ENCODE measurements around the gene ARID1A. TPM values are rescaled to one million over a fixed set of nuclear protein-coding genes. Genes with fewer than 3 reads are reported as not detected.

The ARID1A gene
- total and polyA plus RNA-seq, 2 of the 4 experiments (the other 2 are of a cell fraction), result 14.0 to 40.7 TPM

DNA sequence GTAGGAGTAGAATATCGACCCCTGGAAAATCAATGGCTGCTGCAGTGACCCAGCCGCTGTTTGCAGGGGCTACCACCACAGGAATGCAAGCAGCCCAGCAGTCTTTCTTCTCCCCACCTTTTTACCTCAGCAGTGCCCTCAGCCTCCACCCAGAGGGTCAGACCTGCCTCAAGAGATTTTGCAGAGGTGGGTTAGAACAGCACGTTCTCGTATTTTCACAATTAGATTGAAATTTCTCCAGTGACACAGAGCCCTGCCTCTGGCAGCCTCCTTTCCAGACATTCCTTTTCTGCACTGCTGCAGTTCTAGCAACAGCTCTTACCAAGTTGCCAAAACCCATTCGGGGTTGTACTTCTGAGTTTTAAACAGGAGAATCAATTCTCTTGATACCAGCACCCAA, 53.6 kb downstream of the ARID1A start:
- no peak overlapping the region for H3K14ac ChIP-seq (replicated peaks; ENCODE audit: low read depth, low read length)
- BruUV-seq (replicated peaks), result no TSS peak
- H4K91ac ChIP-seq (ENCODE audit: insufficient read depth, low read depth, low read length), result no peak overlapping the region
- H2AFZ ChIP-seq (replicated peaks; ENCODE audit: low read length, poor library complexity), result no peak overlapping the region
- H3K9me1 ChIP-seq (ENCODE audit: insufficient read depth, low read length), result peaks cover 17% of the 10 kb centered on the region
- no peak overlapping the region for H3K27ac ChIP-seq (ENCODE audit: insufficient read depth, low read length)
- H3K4me2 ChIP-seq (ENCODE audit: low read depth, low read length), result no peak overlapping the region
- no peak overlapping the region for H4K8ac ChIP-seq (ENCODE audit: low read depth in 2 of 2, low read length in 2 of 2)
- H3K18ac ChIP-seq (ENCODE audit: low read depth, low read length), result no peak overlapping the region
- H2BK5ac ChIP-seq (ENCODE audit: low read depth, low read length, poor library complexity, severe bottlenecking), result no peak overlapping the region
- H2AK9ac ChIP-seq (replicated peaks; ENCODE audit: low read depth, low read length, poor library complexity), result no peak overlapping the region
- H3K4ac ChIP-seq (ENCODE audit: low read depth, low read length), result no peak overlapping the region
- ChIA-PET CTCF (no interaction called here), POLR2A (ENCODE audit: unreplicated experiment) (no interaction called here)
- dilution Hi-C loops (cut with HindIII; ENCODE audit: low sequenced_read_pairs, unreplicated experiment), result no loop called here
- H3K23ac ChIP-seq (ENCODE audit: low read depth, low read length), result no peak overlapping the region
- intact Hi-C loops (cut with micrococcal nuclease), result no loop called here
- no peak overlapping the region for H3K4me3 ChIP-seq (ENCODE audit: insufficient read depth, low read depth, low read length)
- H2AK5ac ChIP-seq (ENCODE audit: low read depth, low read length), result no peak overlapping the region
- no peak overlapping the region for H3K56ac ChIP-seq (ENCODE audit: extremely low read depth, insufficient read depth, low read length)
- TF ChIP-seq CEBPB (IDR thresholded peaks at IDR 0.05; ENCODE audit: low read depth, low read length) (no peak), FOS (IDR thresholded peaks at IDR 0.05; ENCODE audit: low read depth, low read length) (no peak)
- no peak overlapping the region for H2BK15ac ChIP-seq (ENCODE audit: low read depth, low read length)
- no peak overlapping the region for H4K5ac ChIP-seq (ENCODE audit: low read depth, low read length)
- in situ Hi-C loops (cut with MboI; ENCODE audit: low sequenced_read_pairs), result no loop called here
- no peaks in the 10 kb centered on the region for H3K27me3 ChIP-seq (ENCODE audit: control insufficient read depth, insufficient read depth, low read length)
- peaks cover 61 to 87% of the 10 kb centered on the region in 2 experiments for H3K79me1 ChIP-seq (ENCODE audit: low read depth in 1 of 2, low read length in 2 of 2)
- H3K36me3 ChIP-seq (ENCODE audit: control insufficient read depth, insufficient read depth, low read length), result peaks cover 40% of the 10 kb centered on the region
- H3K9me3 ChIP-seq (ENCODE audit: control insufficient read depth, insufficient read depth, low read length), result no peaks in the 10 kb centered on the region
- DNase-seq, result no peak
- no peak overlapping the region for H3K9ac ChIP-seq (ENCODE audit: low read depth, low read length)
- 100% methylated on average over 3 of the region's 5 CpGs; no CpG with 5 or more reads in 1 of the 2 experiments for WGBS, 2 experiments (ENCODE audit: extremely low coverage in 2 of 2, insufficient read length in 1 of 2)
- no peak for ATAC-seq (ENCODE audit: low read depth)
- peaks cover 47% of the 10 kb centered on the region for H4K20me1 ChIP-seq (ENCODE audit: insufficient read depth, low read length)
- no peak overlapping the region for H2BK120ac ChIP-seq (ENCODE audit: low read depth, low read length)
- peaks cover 14% of the 10 kb centered on the region for H3K4me1 ChIP-seq (ENCODE audit: control insufficient read depth, insufficient read depth, low read length)
- H2BK20ac ChIP-seq (ENCODE audit: low read depth, low read length), result no peak overlapping the region
